HEK293 (cell line): ENCODE data around the gene CD47.

Experiments
- CTCF ChIA-PET: fragments of 350-600 bp; formaldehyde crosslinking; extraction: SDS; loops from one replicate; lab custom pipeline; 2021; ENCODE audit warnings: antibody characterized with exemption; lab: Yijun Ruan, JAX
- POLR2A ChIA-PET: fragments of 300-600 bp; formaldehyde crosslinking; extraction: SDS; loops from one replicate; lab custom pipeline; 2020; ENCODE audit warnings: antibody characterized with exemption, inconsistent platforms; lab: Yijun Ruan, JAX
- H3K27ac ChIP-seq: fragments of 200-500 bp; sonication (Bioruptor generic); 2 replicates; pipeline ENCODE4 v1.5.1; 2014; ENCODE audit warnings: low read depth, low read length, control low read depth, inconsistent platforms; ENCODE audit errors: extremely low read depth
- H3K36me3 ChIP-seq, 2 experiments: fragments of 200-500 bp in 1 of 2; sonication (Bioruptor generic) in 1 of 2; 1 replicate in 1 of 2; 2 replicates in 1 of 2; pipeline ENCODE4 v1.5.1; 2014 to 2017; ENCODE audit warnings: inconsistent platforms in 2 of 2, low read length in 2 of 2; ENCODE audit not compliant: control insufficient read depth in 2 of 2, insufficient read depth in 1 of 2
- H3K4me1 ChIP-seq: fragments of 200-500 bp; sonication (Bioruptor generic); 2 replicates; pipeline ENCODE4 v1.5.1; 2014; ENCODE audit warnings: mild to moderate bottlenecking, low read length, inconsistent platforms; ENCODE audit not compliant: control insufficient read depth, insufficient read depth
- H3K4me3 ChIP-seq: 2 replicates; pipeline ENCODE4 v1.5.1; 2011; ENCODE audit warnings: low read depth, mild to moderate bottlenecking, control low read depth, low read length, moderate library complexity
- H3K9me3 ChIP-seq: fragments of 200-500 bp; sonication (Bioruptor generic); 2 replicates; pipeline ENCODE4 v1.5.1; 2014; ENCODE audit warnings: low read depth, low read length, inconsistent platforms; ENCODE audit not compliant: control insufficient read depth, insufficient read depth
- EGR2 ChIP-seq: fragments of 450-650 bp; formaldehyde crosslinking; IDR thresholded peaks from 2 replicates; pipeline ENCODE4 v1.5.1; 2016; ENCODE audit warnings: low read depth, missing biosample characterization, missing genetic modification characterization
- FEZF1 ChIP-seq: fragments of 450-650 bp; formaldehyde crosslinking; IDR thresholded peaks from 2 replicates; pipeline ENCODE4 v1.5.1; 2016; ENCODE audit warnings: missing biosample characterization, missing genetic modification characterization
- KLF1 ChIP-seq: fragments of 450-650 bp; formaldehyde crosslinking; IDR thresholded peaks from 2 replicates; pipeline ENCODE4 v1.5.1; 2016; ENCODE audit warnings: missing biosample characterization, missing genetic modification characterization
- PRDM1 ChIP-seq: fragments of 450-650 bp; formaldehyde crosslinking; IDR thresholded peaks from 2 replicates; pipeline ENCODE4; 2016; ENCODE audit warnings: missing biosample characterization, missing genetic modification characterization
- SCRT1 ChIP-seq: fragments of 450-650 bp; formaldehyde crosslinking; IDR thresholded peaks from 2 replicates; pipeline ENCODE4 v1.5.1; 2016; ENCODE audit warnings: missing biosample characterization, missing genetic modification characterization, borderline replicate concordance
- ZBTB8A ChIP-seq: fragments of 450-650 bp; formaldehyde crosslinking; IDR thresholded peaks from 2 replicates; pipeline ENCODE4 v1.5.1; 2016; ENCODE audit warnings: missing biosample characterization, missing genetic modification characterization
- ZFP3 ChIP-seq: fragments of 450-650 bp; formaldehyde crosslinking; IDR thresholded peaks from 2 replicates; pipeline ENCODE4 v1.5.1; 2016; ENCODE audit warnings: low read depth, missing biosample characterization, missing genetic modification characterization
- ZNF138 ChIP-seq: fragments of 450-650 bp; formaldehyde crosslinking; IDR thresholded peaks from 2 replicates; pipeline ENCODE4 v1.5.1; 2016; ENCODE audit warnings: missing biosample characterization, missing genetic modification characterization, borderline replicate concordance
- ZNF169 ChIP-seq: fragments of 450-650 bp; formaldehyde crosslinking; IDR thresholded peaks from 2 replicates; pipeline ENCODE4 v1.5.1; 2016; ENCODE audit warnings: missing biosample characterization, missing genetic modification characterization
- ZNF423 ChIP-seq: fragments of 450-650 bp; formaldehyde crosslinking; IDR thresholded peaks from 2 replicates; pipeline ENCODE4 v1.5.1; 2016; ENCODE audit warnings: missing biosample characterization, missing genetic modification characterization
- ZNF548 ChIP-seq: fragments of 450-650 bp; formaldehyde crosslinking; IDR thresholded peaks from 2 replicates; pipeline ENCODE4 v1.5.1; 2016; ENCODE audit warnings: missing biosample characterization, missing genetic modification characterization
- ZNF777 ChIP-seq: fragments of 450-650 bp; formaldehyde crosslinking; IDR thresholded peaks from 2 replicates; pipeline ENCODE4 v1.5.1; 2017; ENCODE audit warnings: missing biosample characterization, missing genetic modification characterization, borderline replicate concordance
- ZNF843 ChIP-seq: fragments of 450-650 bp; formaldehyde crosslinking; IDR thresholded peaks from 2 replicates; pipeline ENCODE4 v1.5.1; 2016; ENCODE audit warnings: missing biosample characterization, missing genetic modification characterization
- ZSCAN23 ChIP-seq: fragments of 450-650 bp; formaldehyde crosslinking; IDR thresholded peaks from 2 replicates; pipeline ENCODE4 v1.5.1; 2016; ENCODE audit warnings: missing biosample characterization, missing genetic modification characterization
- TF ChIP-seq, protein P1 (sequence below): fragments of 450-650 bp; formaldehyde crosslinking; IDR thresholded peaks from 2 replicates; pipeline ENCODE4 v1.5.1; 2016; ENCODE audit warnings: missing biosample characterization, missing genetic modification characterization, borderline replicate concordance
- TF ChIP-seq, protein P2 (sequence below): fragments of 450-650 bp; formaldehyde crosslinking; IDR thresholded peaks from 2 replicates; pipeline ENCODE4 v1.5.1; 2016; ENCODE audit warnings: missing biosample characterization, missing genetic modification characterization
- TF ChIP-seq, protein P3 (sequence below): fragments of 450-650 bp; formaldehyde crosslinking; IDR thresholded peaks from 2 replicates; pipeline ENCODE4 v1.5.1; 2017; ENCODE audit warnings: missing biosample characterization, missing genetic modification characterization
- TF ChIP-seq, protein P4 (sequence below): fragments of 450-650 bp; formaldehyde crosslinking; conservative IDR thresholded peaks from 2 replicates; pipeline ENCODE4 v1.5.1; 2016; ENCODE audit warnings: low read depth, missing biosample characterization, missing genetic modification characterization
- TF ChIP-seq, protein P5 (sequence below): fragments of 450-650 bp; formaldehyde crosslinking; IDR thresholded peaks from 2 replicates; pipeline ENCODE4 v1.5.1; 2016; ENCODE audit warnings: missing biosample characterization, missing genetic modification characterization

CD47 gene

DNA sequence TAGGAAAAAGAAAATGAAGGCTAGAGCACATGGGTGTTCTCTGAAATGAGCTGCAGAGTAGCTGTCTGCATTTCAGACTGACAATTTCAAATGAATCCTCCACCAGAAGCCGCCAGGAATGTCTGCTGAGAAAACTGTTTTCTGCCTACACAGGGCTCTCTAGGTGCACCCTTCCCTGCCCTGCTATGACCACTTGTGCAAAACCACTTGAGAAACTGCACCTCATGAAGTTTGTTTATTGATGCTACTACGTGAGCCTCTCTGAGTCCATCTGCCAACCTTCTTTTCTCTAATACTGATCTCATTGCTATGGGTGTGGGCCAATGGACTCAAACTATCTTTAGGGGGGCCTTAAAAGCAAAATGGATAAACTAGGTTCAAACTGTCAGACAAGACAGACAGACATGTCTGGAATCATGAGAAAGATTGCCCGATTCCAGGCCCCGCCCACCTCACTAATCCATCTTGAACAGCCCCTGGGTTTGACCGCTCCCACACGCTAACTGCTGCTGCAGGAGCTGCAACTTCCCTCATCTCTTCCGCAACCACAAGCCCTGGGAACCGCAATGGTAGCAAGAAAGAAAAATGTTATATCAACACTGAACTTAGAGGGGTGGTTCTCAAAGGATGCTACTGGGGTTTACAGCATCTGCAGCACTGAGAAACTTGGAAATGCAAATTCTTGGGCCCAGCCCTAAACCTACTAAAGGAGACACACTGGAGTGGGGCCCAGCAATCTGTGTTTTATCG, 9.0 kb upstream of the CD47 start:
- ChIA-PET CTCF (interaction anchor here (0.6 kb wide), 1 partner anchor 172 kb away, joined by 4 read pairs; no protein-coding TSS in a partner anchor), POLR2A (no interaction called here)
- Histone ChIP-seq H3K27ac (no peak overlapping the region), H3K4me3 (no peak overlapping the region), H3K9me3 (no peaks in the 10 kb centered on the region), H3K36me3 (no peaks in the 10 kb centered on the region)
- no peak for TF ChIP-seq KLF1
- no peak for TF ChIP-seq ZNF138
- no peak for TF ChIP-seq ZNF548 (tag by site-specific recombination)
- TF ChIP-seq, protein P1, sequence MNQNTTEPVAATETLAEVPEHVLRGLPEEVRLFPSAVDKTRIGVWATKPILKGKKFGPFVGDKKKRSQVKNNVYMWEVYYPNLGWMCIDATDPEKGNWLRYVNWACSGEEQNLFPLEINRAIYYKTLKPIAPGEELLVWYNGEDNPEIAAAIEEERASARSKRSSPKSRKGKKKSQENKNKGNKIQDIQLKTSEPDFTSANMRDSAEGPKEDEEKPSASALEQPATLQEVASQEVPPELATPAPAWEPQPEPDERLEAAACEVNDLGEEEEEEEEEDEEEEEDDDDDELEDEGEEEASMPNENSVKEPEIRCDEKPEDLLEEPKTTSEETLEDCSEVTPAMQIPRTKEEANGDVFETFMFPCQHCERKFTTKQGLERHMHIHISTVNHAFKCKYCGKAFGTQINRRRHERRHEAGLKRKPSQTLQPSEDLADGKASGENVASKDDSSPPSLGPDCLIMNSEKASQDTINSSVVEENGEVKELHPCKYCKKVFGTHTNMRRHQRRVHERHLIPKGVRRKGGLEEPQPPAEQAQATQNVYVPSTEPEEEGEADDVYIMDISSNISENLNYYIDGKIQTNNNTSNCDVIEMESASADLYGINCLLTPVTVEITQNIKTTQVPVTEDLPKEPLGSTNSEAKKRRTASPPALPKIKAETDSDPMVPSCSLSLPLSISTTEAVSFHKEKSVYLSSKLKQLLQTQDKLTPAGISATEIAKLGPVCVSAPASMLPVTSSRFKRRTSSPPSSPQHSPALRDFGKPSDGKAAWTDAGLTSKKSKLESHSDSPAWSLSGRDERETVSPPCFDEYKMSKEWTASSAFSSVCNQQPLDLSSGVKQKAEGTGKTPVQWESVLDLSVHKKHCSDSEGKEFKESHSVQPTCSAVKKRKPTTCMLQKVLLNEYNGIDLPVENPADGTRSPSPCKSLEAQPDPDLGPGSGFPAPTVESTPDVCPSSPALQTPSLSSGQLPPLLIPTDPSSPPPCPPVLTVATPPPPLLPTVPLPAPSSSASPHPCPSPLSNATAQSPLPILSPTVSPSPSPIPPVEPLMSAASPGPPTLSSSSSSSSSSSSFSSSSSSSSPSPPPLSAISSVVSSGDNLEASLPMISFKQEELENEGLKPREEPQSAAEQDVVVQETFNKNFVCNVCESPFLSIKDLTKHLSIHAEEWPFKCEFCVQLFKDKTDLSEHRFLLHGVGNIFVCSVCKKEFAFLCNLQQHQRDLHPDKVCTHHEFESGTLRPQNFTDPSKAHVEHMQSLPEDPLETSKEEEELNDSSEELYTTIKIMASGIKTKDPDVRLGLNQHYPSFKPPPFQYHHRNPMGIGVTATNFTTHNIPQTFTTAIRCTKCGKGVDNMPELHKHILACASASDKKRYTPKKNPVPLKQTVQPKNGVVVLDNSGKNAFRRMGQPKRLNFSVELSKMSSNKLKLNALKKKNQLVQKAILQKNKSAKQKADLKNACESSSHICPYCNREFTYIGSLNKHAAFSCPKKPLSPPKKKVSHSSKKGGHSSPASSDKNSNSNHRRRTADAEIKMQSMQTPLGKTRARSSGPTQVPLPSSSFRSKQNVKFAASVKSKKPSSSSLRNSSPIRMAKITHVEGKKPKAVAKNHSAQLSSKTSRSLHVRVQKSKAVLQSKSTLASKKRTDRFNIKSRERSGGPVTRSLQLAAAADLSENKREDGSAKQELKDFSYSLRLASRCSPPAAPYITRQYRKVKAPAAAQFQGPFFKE: no peak
- TF ChIP-seq ZFP3 (tag by site-specific recombination): no peak
- TF ChIP-seq, protein P2, sequence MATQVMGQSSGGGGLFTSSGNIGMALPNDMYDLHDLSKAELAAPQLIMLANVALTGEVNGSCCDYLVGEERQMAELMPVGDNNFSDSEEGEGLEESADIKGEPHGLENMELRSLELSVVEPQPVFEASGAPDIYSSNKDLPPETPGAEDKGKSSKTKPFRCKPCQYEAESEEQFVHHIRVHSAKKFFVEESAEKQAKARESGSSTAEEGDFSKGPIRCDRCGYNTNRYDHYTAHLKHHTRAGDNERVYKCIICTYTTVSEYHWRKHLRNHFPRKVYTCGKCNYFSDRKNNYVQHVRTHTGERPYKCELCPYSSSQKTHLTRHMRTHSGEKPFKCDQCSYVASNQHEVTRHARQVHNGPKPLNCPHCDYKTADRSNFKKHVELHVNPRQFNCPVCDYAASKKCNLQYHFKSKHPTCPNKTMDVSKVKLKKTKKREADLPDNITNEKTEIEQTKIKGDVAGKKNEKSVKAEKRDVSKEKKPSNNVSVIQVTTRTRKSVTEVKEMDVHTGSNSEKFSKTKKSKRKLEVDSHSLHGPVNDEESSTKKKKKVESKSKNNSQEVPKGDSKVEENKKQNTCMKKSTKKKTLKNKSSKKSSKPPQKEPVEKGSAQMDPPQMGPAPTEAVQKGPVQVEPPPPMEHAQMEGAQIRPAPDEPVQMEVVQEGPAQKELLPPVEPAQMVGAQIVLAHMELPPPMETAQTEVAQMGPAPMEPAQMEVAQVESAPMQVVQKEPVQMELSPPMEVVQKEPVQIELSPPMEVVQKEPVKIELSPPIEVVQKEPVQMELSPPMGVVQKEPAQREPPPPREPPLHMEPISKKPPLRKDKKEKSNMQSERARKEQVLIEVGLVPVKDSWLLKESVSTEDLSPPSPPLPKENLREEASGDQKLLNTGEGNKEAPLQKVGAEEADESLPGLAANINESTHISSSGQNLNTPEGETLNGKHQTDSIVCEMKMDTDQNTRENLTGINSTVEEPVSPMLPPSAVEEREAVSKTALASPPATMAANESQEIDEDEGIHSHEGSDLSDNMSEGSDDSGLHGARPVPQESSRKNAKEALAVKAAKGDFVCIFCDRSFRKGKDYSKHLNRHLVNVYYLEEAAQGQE (tag by site-specific recombination): no peak
- no peak for TF ChIP-seq ZSCAN23
- no peak for TF ChIP-seq ZNF843
- TF ChIP-seq EGR2 (tag by site-specific recombination): no peak
- TF ChIP-seq, protein P3, sequence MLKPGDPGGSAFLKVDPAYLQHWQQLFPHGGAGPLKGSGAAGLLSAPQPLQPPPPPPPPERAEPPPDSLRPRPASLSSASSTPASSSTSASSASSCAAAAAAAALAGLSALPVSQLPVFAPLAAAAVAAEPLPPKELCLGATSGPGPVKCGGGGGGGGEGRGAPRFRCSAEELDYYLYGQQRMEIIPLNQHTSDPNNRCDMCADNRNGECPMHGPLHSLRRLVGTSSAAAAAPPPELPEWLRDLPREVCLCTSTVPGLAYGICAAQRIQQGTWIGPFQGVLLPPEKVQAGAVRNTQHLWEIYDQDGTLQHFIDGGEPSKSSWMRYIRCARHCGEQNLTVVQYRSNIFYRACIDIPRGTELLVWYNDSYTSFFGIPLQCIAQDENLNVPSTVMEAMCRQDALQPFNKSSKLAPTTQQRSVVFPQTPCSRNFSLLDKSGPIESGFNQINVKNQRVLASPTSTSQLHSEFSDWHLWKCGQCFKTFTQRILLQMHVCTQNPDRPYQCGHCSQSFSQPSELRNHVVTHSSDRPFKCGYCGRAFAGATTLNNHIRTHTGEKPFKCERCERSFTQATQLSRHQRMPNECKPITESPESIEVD (tag by site-specific recombination): no peak
- no peak for TF ChIP-seq ZNF169 (tag by site-specific recombination)
- TF ChIP-seq FEZF1 (tag by site-specific recombination): no peak
- TF ChIP-seq ZNF423 (tag by site-specific recombination): no peak
- TF ChIP-seq, protein P4, sequence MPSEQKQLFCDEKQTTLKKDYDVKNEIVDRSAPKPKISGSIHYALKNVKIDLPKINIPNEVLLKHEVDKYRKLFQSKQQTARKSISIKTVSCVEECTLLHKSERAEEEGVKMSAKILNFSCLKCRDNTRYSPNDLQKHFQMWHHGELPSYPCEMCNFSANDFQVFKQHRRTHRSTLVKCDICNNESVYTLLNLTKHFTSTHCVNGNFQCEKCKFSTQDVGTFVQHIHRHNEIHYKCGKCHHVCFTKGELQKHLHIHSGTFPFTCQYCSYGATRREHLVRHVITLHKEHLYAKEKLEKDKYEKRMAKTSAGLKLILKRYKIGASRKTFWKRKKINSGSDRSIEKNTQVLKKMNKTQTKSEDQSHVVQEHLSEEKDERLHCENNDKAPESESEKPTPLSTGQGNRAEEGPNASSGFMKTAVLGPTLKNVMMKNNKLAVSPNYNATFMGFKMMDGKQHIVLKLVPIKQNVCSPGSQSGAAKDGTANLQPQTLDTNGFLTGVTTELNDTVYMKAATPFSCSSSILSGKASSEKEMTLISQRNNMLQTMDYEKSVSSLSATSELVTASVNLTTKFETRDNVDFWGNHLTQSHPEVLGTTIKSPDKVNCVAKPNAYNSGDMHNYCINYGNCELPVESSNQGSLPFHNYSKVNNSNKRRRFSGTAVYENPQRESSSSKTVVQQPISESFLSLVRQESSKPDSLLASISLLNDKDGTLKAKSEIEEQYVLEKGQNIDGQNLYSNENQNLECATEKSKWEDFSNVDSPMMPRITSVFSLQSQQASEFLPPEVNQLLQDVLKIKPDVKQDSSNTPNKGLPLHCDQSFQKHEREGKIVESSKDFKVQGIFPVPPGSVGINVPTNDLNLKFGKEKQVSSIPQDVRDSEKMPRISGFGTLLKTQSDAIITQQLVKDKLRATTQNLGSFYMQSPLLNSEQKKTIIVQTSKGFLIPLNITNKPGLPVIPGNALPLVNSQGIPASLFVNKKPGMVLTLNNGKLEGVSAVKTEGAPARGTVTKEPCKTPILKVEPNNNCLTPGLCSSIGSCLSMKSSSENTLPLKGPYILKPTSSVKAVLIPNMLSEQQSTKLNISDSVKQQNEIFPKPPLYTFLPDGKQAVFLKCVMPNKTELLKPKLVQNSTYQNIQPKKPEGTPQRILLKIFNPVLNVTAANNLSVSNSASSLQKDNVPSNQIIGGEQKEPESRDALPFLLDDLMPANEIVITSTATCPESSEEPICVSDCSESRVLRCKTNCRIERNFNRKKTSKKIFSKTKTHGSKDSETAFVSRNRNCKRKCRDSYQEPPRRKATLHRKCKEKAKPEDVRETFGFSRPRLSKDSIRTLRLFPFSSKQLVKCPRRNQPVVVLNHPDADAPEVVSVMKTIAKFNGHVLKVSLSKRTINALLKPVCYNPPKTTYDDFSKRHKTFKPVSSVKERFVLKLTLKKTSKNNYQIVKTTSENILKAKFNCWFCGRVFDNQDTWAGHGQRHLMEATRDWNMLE (tag by site-specific recombination): no peak
- no peak for TF ChIP-seq ZNF777 (tag by site-specific recombination)
- no peak for TF ChIP-seq SCRT1 (tag by site-specific recombination)
- TF ChIP-seq PRDM1 (tag by site-specific recombination): no peak
- no peak for TF ChIP-seq ZBTB8A (tag by site-specific recombination)
- TF ChIP-seq, protein P5, sequence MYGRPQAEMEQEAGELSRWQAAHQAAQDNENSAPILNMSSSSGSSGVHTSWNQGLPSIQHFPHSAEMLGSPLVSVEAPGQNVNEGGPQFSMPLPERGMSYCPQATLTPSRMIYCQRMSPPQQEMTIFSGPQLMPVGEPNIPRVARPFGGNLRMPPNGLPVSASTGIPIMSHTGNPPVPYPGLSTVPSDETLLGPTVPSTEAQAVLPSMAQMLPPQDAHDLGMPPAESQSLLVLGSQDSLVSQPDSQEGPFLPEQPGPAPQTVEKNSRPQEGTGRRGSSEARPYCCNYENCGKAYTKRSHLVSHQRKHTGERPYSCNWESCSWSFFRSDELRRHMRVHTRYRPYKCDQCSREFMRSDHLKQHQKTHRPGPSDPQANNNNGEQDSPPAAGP (tag by site-specific recombination): no peak
- TF ChIP-seq, all 188 proteins: peak for 0
- H3K4me1 ChIP-seq: no peaks in the 10 kb centered on the region
